DND-41 (cell line): ENCODE data around the gene COX6B2.

ENCODE experiments used
- ATAC-seq: fragments of 200-7000 bp; cut with Tn5 transposase; 3 replicates; pipeline ENCODE4 v1.9.1; 2021; ENCODE audit warnings: low read depth; ENCODE audit not compliant: insufficient read depth
- DNase-seq: peaks from one replicate; pipeline ENCODE4 v3.0.0-alpha.2; 2020
- H2AFZ ChIP-seq: 2 replicates; pipeline ENCODE4 v1.6.0; 2012; ENCODE audit warnings: low read depth, low read length
- H3K27ac ChIP-seq: 2 replicates; pipeline ENCODE4 v1.5.1; 2012; ENCODE audit warnings: low read length, inconsistent platforms
- H3K27me3 ChIP-seq: fragments of 200-600 bp; sonication (generic); 2 replicates; pipeline ENCODE4 v1.6.0; 2012; ENCODE audit warnings: low read length, mild to moderate bottlenecking, inconsistent platforms; ENCODE audit not compliant: insufficient read depth, poor library complexity
- H3K36me3 ChIP-seq: 2 replicates; pipeline ENCODE4 v1.5.1; 2012; ENCODE audit warnings: low read length, inconsistent platforms; ENCODE audit not compliant: insufficient read depth
- H3K4me1 ChIP-seq: 2 replicates; pipeline ENCODE4 v1.5.1; 2012; ENCODE audit warnings: mild to moderate bottlenecking, low read length; ENCODE audit not compliant: insufficient read depth
- H3K4me2 ChIP-seq: 2 replicates; pipeline ENCODE4 v1.6.0; 2012; ENCODE audit warnings: mild to moderate bottlenecking, moderate library complexity, low read length, inconsistent platforms; ENCODE audit not compliant: insufficient read depth
- H3K4me3 ChIP-seq, 2 experiments: fragments of 200-600 bp in 1 of 2; shearing (Covaris generic) in 1 of 2; 2 replicates each; pipeline ENCODE4 v1.5.1; 2012 to 2016; ENCODE audit warnings: inconsistent platforms in 2 of 2, low read length in 2 of 2, mild to moderate bottlenecking in 2 of 2, low read depth in 1 of 2, moderate library complexity in 1 of 2
- H3K79me2 ChIP-seq: 2 replicates; pipeline ENCODE4 v1.6.0; 2012; ENCODE audit warnings: low read length, inconsistent platforms; ENCODE audit not compliant: insufficient read depth
- H3K9ac ChIP-seq: 2 replicates; pipeline ENCODE4 v1.6.0; 2012; ENCODE audit warnings: low read depth, mild to moderate bottlenecking, inconsistent platforms, low read length, moderate library complexity
- H3K9me3 ChIP-seq: 2 replicates; pipeline ENCODE4 v1.5.1; 2012; ENCODE audit warnings: low read length, moderate library complexity, mild to moderate bottlenecking, inconsistent platforms; ENCODE audit not compliant: insufficient read depth, severe bottlenecking
- H4K20me1 ChIP-seq: 2 replicates; pipeline ENCODE4 v1.6.0; 2012; ENCODE audit warnings: low read length; ENCODE audit not compliant: insufficient read depth
- CTCF ChIP-seq: IDR thresholded peaks from 2 replicates; pipeline ENCODE4 v1.5.1; 2012; ENCODE audit warnings: borderline replicate concordance, low read length, moderate library complexity, mild to moderate bottlenecking; ENCODE audit not compliant: poor library complexity, severe bottlenecking; ENCODE audit errors: extremely low read depth
- EZH2 ChIP-seq: IDR thresholded peaks from 3 replicates; pipeline ENCODE4 v1.6.1; 2012; ENCODE audit warnings: borderline replicate concordance, low read depth, mild to moderate bottlenecking, moderate library complexity, low read length, inconsistent platforms; ENCODE audit not compliant: severe bottlenecking

Gene COX6B2

DNA sequence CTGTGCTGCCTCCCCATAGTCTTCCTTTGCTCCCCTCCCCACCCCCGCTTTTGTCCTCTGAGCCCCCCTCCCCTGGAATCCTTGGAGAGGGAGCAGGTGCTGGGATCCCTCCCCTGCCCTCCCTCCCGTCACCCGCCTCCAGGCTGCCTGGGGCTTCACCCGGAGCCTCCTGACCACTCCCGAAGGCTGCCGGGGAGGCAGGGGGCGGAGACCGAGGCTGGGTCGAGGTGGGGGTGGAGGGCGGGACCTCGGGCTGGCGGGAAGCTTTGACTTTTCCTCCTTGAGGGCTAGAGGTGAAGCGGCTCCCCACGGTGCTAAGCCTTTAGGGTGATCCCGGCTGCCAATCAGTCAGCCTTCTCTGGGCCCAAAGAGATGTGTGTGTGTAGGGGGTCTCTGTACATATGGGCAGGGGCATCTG lies 13.3 kb downstream of the COX6B2 start:
- TF ChIP-seq EZH2 (no peak), CTCF (no peak)
- Histone ChIP-seq H3K79me2 (peaks cover 30% of the 10 kb centered on the region), H3K27me3 (no peaks in the 10 kb centered on the region), H3K9ac (peak overlapping the region; percentile 93), H3K27ac (peak overlapping the region; percentile 89), H3K4me3 (peak overlapping the region; percentile 84 to 92; a peak in 3 of 4 replicates), H3K36me3 (peaks cover 46% of the 10 kb centered on the region), H3K9me3 (no peaks in the 10 kb centered on the region), H3K4me2 (peak overlapping the region; percentile 91), H2AFZ (peak overlapping the region; percentile 62; the same call in 1 of the 2 replicates), H4K20me1 (peaks cover 39% of the 10 kb centered on the region), H3K4me1 (peaks cover 34% of the 10 kb centered on the region)
- DNase-seq (peak; percentile 84), ATAC-seq (peak; percentile 22)

GRCh38 chr19:55340784-55341147 lies 13.8 kb downstream of the COX6B2 start:
- TF ChIP-seq EZH2, result no peak
- peak; percentile 61 for TF ChIP-seq CTCF
- Histone ChIP-seq H3K27me3 (no peaks in the 10 kb centered on the region), H3K9ac (peak overlapping the region; percentile 93), H3K36me3 (peaks cover 42% of the 10 kb centered on the region), H3K27ac (peak overlapping the region; percentile 89), H3K4me1 (peaks cover 34% of the 10 kb centered on the region), H3K4me2 (peak overlapping the region; percentile 91), H3K79me2 (peaks cover 30% of the 10 kb centered on the region), H3K4me3 (peak overlapping the region; percentile 84 to 92), H2AFZ (peak overlapping the region; percentile 62; the same call in 1 of the 2 replicates), H3K9me3 (no peaks in the 10 kb centered on the region), H4K20me1 (peaks cover 38% of the 10 kb centered on the region)
- 0 out of 3 replicates have a peak, but pooled peaks have one; percentile 4 for ATAC-seq
- DNase-seq, result peak; percentile 63

GRCh38 chr19:55339889-55340783 lies 14.4 kb downstream of the COX6B2 start:
- peaks cover 30% of the 10 kb centered on the region for H3K79me2 ChIP-seq
- peak overlapping the region; percentile 89 for H3K27ac ChIP-seq
- H3K4me2 ChIP-seq, result peak overlapping the region; percentile 91
- peak overlapping the region; percentile 93 for H3K9ac ChIP-seq
- H2AFZ ChIP-seq, result no peak overlapping the region
- peaks cover 34% of the 10 kb centered on the region for H3K4me1 ChIP-seq
- TF ChIP-seq CTCF, result no peak
- TF ChIP-seq EZH2, result no peak
- H3K4me3 ChIP-seq, result peak overlapping the region; percentile 84 to 92
- H3K27me3 ChIP-seq, result no peaks in the 10 kb centered on the region
- H4K20me1 ChIP-seq, result peaks cover 35% of the 10 kb centered on the region
- ATAC-seq (no peak), DNase-seq (no peak)
- no peaks in the 10 kb centered on the region for H3K9me3 ChIP-seq
- peaks cover 36% of the 10 kb centered on the region for H3K36me3 ChIP-seq
